ENCODE data around the gene KIAA1671.

The KIAA1671 gene

DNA sequence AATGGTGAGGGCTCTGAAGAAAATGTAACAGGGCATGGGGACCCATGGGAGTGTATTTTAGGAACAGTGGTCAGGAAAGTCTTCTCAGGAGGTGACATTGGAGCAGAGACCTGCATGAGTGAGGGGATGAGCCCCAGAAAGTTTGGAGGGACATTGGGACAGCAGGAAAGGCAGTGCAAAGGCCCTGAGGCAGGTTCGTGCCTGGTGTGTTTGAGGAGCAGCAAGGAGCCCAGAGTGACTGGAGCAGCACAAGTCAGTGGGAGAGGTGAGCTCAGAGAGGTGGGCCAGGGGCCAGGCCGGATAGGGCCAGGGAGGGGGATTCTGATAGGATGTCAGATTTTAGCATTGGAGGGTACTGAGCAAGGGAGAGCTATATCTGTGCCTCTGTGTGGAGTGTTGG lies 167.1 kb downstream of the KIAA1671 start:
- no peak for DNase-seq (ENCODE audit: low read depth)

DNA sequence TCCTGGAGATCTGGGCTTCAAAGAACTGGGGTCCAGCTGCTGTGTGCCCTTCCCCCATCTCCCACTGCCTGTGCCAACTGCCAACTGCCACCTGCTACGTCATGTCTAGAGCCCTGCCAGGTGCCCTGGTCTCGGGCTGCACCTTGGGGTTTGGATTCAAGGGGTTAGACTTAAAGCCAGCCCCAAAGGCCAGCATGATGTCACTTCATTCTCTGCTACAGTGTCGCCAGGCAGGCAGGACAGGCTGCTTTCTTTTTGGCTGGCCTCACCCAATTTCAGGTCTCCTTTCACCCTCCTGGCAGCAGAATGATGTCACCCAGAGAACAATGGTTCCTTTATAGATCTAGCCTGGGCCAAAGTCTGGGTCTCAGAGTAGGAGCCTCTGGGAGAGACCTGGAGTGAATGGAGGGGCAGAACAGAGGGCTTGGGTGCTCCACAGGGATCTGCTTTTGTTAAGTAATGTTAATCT lies 167.6 kb downstream of the KIAA1671 start:
- DNase-seq (ENCODE audit: low read depth), result no peak

DNA sequence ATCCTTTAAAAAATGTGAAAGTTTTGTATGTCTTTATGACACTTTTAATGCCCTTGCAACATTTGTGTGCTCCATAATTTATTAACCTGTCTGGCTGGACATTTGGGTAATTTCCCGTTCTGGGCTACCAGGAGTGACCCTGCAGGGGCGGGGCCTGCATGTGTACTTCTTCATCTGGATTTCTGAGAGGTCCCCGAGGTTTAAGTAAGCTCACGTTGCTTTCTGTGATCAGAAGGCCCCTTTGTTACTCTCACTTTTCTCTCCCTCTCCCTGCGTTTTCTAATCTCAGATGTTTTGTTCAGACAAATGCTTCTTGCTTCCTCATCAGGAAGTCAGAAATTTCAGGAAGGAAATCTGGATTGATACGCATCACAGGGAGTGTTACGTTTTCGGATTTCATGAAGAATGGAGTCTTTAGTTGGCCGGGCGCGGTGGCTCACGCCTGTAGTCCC lies 168.3 kb downstream of the KIAA1671 start:
- DNase-seq (ENCODE audit: low read depth), result no peak

DNA sequence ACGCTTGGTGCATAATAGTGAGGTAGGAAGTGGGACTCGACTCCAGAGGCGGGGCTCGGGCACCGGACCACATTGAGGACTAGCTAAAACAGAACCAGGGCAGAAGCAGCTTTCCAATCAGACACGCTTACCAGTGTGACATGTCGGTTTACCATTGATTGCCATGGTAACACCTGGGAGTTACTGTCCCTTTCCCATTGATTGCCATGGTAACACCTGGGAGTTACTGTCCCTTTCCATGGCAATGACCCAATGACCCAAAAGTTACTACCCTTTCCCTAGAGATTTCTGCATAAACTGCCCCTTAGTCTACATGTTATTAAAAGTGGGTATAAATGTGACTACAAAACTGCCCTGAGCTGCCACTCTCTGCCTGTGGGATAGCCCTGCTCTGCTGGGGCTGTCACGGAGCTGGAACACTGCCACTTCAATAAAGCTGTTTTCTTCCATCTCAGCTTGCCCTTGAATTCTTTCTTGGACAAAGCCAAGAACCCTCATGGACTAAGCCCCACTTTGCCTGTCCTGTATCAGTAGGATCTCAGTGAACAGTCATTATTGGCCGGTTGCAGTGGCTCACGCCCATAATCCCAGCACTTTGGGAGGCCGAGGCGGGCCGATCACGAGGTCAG lies 169.7 kb downstream of the KIAA1671 start:
- no peak for DNase-seq (ENCODE audit: low read depth)

DNA sequence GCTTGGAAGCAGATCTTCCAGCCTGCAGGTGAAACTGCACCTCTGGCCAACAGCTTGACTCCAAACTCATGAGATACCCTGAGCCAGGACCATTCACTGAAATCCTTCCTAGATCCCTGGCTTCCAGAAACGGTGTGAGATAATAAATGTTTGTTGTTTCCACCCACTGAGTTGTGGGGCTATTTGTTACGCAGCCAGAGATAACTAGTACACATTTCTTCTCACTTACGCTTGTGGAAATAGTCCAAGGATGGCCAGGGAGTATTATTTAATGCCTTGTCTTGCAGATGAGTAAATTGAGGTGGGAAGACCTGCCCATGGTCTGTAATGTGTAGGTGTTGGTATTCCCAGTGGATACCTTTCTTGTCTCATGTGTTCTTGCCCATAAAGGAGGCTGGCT lies 171.2 kb downstream of the KIAA1671 start:
- no peak for DNase-seq (ENCODE audit: low read depth)

DNA sequence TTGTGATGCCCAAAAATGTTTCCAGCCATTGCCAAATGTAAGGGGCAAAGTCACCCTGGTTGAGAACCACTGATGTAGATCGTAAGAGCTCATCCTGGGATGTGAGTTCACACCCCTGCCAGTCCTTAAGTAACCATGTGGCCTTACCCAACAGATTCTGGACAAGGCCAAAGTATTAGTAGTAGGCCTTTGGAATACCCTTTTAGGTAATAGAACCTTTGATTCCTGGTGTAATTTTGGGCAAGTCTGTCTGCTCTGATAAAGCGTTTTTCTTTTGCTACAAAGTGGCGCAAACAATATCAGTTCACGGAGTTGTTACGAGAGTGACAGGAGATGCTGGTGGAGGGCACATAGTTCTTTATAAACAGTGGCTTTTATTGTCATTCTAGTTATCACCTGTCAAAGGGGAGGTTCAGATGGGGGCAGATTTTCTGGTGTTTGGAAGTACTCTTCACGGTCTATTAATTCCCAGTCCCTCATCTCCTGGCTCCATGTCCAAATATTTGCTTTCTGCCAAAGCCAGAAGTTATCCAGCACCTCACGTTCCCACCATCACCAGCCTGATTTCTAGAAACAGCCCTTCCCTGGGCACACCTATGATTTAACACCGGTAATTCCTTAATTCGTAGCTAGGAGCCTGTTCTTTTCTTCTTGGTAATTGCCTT lies 173.3 kb downstream of the KIAA1671 start:
- DNase-seq (ENCODE audit: low read depth), result no peak

DNA sequence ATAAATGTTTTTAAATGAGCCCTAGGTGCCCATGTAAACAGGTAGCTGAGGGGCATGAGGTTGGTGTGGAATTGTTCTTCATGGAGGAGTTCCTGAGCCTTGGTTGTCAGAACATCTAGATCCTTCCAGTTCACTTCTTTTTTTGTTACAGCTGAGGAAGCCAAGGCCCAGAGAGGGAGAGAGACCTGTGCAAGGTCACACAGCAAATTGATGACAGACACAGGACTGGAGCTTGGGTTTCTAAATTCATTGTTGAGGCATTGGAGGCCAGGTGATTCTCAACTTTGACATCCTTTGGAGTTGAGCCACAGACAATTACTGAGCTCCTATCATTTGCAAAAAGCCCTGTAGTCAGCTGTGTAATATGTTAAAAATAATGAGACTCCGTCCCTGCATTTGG lies 174.0 kb downstream of the KIAA1671 start:
- DNase-seq (ENCODE audit: low read depth), result no peak

DNA sequence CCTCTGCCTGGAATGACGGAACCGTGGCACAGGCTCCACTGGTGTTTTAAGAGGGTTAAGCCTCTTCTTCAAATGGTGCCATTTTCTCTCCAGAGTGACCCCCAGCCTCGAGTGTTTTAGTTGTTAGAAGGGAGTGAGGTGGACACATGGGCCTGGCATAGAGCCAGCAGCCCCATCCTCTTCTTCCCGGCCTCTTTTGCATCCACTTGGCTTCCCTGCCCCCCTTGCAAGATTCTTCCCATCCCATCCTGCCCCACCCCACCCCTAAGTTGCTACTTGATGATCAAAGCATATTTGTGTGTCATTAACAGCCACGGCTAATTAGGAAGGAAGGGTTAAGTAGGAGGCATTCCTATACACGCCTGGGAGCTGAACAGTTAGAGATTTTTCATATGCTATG lies 174.8 kb downstream of the KIAA1671 start:
- no peak for DNase-seq (ENCODE audit: low read depth)

DNA sequence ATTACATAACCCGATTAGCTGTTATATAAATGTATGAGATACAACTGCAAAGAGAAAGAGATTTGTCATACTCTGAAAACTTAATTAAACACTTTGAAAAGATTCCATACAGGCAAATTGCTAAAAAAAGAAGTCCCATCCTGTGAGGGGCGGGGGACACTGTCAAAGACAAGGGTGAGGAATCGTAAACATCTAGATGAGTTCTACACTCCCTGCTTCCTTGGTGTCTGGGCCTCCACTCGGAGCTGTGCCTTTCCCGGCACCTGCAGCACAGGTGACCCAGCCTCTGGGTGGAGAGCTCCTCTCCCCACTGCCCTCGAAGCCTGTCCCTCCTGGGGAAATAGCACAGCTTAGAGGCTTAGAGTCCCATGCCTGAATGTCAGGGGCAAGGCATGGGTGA lies 177.9 kb downstream of the KIAA1671 start:
- DNase-seq (ENCODE audit: low read depth), result no peak

DNA sequence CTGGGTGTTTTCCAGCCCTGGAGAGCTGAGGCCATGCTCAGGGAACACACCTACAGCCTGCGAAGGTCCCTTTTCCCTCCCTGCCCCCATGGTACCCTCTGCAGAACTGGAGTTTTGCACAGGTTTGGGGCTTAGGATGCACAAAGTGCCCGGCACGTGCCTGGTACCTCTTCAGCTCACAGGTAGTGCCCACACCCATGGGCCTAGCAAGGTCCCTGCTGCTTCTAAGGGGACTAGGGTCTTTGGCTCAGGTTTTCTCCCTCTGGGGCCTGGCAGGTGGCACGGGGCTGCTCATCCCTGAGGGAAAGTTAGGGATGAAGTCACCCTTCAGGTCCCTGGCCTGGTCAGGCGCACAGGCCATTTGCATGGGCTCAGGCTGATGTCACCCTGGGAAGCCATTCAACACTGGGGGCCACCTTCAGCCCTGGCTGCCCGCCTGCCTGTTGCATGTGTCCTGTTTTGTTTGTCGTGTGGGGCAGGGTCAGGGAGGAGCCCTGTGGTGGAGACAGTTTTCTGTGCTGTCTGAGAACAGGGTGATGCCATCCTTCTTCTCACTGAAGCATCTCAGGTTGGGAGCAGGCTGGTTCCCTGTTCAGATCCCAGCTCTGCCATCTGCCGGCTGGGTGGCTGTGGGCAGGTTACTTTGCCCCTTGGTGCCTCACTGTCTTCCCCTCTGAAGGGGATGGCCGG lies 178.8 kb downstream of the KIAA1671 start:
- no peak for DNase-seq (ENCODE audit: low read depth)

DNA sequence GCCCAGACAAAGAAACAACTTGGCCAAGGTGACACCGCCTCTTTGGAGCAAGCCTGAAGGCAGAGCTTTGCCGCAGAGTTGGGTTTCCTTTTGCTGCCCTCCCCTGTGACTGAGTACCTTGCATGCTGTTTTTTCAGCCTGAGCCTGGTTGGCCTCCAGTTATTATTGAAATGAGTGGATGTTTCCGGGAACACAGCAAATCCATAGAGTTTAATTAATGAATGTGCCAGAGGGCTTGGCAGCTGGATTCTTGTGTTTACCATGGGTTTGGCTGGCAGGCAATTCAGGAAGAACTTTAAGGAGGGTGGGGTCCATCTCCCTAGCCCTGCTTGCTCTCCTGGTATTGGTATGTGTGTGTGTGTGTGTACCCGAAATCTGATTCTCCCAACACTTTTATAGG lies 181.5 kb downstream of the KIAA1671 start:
- DNase-seq (ENCODE audit: low read depth), result no peak

DNA sequence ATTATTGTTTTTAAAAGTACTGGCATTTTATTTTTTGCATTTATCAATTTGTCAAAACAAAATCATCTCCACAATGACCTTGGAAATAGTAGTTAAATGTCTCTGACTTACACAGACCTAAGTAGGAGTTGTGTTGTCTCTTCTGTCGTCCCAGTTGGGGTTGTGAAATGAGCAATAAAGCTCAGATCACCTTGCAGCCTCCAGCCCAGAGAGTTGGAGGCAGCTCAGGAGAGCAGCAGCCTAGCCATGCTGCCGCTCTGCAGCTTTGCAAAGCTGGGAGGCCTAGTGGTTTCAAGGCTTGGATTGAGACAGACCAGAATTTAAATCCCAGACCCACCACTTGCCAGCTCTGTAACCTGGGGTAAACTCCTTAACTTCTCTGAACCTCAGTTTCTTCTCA lies 181.9 kb downstream of the KIAA1671 start:
- no peak for DNase-seq (ENCODE audit: low read depth)

DNA sequence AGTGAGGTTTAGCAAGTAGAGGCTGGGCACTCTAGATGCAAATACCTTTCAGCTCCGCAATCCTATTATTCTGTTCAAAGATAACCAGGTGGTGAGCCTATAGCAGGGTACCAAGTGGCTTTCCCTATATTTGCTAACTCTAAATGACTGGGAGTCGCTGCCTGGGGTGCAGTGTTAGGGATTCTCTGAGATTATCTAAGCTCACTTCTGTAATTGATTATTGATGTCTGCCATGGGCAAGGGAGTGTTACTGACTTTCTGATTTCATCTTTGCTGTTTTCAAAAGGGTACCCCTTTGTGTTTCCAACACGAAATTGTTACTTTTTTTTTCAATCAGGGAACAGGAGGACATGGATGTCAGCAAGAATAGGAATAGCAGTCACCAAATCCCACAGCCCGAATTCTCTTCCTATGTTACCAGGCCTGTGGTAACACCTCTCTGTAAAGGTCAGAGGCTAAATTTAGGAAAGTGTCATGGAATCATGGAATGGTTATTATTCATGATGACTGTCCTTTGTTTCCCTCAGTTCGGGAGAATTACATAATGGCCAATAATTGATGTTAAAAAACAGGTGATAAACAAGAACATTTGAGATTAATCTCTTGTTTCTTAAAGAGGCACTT lies 184.5 kb downstream of the KIAA1671 start:
- no peak for DNase-seq (ENCODE audit: low read depth)

DNA sequence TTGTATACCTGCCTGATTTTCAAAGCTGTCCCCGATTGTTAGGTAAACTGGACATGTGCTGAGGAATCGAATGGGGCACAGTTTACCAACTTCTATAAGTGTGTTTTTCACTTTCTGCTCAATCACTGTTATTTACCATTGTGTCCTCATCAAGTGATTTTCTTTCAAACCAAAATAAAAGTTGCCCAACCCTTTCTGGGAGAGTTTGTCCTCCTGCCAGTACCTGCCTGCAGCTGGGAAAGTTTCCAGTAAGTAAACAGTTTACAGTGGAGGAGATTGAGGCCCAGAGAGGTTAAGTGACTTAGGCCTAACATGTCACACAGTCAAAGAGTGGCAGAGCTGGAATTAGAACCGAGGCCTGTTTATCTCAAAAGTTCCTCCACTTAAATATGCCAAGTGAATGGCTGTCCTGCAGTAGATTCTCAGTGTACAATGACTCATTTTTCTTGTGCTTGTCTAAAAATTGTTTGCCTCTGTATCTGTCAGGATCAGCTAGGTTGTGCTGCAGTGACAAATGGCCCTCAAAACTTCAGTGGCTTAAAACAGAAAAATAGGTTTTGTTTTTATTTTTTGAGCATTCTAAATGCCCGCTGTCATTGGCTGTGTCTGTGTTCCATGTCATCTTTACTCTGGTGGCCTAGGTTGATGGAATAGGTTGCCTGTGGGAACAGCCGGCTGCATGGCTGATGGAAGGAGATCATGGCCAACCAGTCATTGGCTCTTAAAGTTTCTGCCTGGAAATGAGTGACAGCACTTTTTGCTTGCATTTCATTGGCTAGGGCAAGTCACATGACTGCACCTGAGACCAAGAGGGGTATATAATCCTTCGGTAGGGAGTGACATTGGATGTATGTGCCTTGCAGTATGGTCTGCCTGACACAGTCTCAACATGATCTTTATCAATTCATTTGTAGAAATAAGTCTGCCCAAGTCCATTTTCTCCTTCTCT lies 185.3 kb downstream of the KIAA1671 start:
- DNase-seq (ENCODE audit: low read depth), result no peak

DNA sequence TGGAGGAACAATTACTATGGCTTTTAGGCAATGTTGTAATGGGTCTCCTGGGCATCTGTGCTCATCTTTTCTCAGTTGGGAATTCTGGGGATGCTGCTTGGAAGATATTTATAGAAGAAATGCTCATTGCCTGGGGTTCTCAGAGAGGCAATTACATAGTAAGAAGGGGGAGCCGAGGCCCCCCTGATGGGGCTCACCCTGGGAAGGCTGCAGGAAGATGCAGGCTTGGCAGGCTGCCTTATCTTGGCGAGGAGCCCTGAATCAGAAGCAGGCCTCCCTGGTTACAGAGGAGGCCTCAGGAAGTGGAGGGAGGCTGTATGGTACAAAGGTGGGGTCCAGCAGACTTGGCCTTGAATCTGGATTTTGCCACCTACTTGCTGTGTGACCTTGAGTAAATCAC lies 186.5 kb downstream of the KIAA1671 start:
- no peak for DNase-seq (ENCODE audit: low read depth)

DNA sequence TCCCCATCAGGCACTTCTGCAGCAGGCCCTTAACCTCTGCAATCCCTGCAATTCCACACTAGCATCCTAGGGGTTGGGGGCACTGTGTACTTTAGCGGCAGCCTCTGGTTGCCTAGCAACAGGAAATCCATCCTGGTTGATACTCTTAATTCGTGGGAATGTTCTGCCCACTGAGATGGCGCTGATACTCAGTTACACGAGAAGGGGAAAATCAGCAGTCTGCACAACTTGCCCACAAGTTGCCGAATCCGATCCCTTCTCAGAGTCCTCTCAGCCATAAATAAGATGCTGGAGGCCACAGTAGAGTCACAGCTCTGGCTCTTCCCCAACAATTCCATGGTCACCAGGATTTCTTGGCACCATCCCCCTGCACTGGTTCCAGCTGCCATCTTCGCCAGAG lies 189.6 kb downstream of the KIAA1671 start:
- DNase-seq (ENCODE audit: low read depth), result no peak

DNA sequence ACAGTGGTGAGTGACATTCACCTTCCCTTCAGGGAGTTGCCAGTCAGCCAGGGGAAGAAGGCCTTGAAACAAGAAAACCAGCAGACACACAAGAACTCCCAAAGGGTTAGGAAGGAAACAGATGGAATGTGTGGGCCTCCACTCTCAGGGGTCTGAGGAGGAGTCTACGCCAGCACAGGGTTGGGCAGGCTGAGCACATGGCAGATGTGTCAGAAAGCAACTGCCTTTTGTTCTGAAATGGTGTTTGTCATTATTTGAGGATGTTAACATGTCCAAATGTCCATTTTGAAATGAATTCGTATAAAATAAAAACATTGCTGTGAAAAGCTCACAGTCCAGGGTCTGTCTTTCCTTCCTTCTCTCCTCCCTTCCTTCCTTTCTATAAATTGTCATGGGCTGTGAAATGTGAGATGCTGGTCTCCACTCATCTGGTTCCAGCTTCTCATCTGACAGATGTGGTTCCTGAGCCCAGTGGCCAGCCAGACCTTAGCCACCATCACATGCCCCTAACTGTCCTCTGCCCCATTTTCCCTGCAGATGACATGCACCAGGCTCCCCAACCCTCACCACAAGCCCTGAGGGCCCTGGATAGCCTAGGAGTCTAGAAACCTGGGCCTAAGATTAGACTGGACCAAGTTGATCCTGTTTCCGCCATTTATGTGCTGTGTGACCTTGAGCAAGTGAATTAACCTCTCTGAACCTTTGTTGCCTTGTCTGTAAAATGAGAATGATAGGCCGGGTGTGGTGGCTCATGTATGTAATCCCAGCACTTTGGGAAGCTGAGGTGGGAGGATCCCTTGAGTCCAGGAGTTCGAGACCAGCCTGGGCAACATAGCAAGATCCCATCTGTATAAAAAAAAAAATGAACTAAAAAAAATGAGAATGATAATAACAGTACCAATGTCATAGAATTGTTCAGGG lies 190.9 kb downstream of the KIAA1671 start:
- DNase-seq (ENCODE audit: low read depth), result no peak

DNA sequence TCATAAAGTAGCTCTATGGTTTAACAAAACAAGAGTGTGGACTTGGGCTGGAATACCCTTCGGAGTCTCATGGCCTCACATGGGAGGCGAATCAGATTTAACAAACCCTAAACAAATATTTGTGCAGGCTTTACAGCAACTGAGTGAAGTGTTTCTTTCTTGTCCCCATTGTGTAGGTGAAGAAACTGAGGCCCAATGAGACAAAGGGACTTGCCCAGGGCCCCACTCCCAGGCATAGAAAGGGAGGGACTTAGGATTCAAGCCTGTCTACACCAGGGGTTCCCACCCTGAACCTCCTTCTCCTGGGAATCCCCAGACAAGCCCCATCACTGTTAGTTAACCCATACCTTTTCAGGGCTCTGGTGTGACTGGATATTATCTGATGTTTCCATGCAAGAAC lies 192.0 kb downstream of the KIAA1671 start:
- DNase-seq (ENCODE audit: low read depth), result no peak

DNA sequence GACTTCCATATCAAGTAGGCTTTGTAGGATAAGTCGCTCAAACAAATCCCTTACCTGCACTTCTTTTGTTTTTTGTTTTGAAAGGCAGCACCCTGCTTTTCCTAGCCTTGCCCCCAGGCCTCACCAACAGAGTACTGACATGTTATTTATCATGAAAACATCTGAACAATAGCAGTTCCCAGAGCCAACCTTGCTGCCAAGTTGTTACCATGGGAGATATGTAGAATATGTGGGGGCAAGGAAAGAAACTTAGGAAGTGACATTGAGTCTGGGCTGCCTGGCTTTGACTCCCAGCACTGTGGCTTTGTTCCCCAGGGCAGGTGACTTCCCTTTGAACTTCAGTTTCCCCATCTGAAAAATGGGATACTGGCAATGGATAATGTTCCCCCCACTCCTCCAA lies 193.8 kb downstream of the KIAA1671 start:
- DNase-seq (ENCODE audit: low read depth), result no peak

DNA sequence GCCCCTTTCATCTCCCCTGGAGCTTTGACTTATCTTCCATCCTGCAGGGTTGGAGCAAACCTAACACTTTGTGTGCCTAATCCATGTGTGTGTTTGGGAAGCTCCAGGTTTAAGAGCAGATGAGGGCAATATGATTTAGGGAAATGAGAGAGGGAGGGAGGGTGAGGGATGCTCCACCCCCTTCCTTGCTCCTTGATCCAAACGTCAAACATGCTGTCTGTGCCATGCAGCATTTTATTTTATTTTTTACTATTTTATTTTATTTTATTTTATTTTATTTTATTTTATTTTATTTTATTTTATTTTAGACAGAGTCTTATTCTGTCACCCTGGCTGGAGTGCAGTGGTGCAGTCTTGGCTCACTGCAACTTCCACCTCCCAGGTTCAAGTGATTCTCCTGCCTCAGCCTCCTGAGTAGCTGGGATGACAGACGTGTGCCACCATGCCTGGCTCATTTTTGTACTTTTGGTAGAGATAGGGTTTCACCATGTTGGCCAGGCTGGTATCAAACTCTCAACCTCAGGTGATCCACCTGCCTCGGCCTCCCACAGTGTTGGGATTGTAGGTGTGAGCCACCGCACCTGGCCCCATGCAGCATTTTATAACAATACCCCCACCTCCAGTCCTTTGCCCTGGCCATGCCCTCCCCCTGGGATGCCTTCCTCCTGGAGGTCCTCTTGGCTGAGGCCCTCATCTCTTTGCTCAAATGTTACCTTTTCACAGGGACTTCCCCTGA lies 194.6 kb downstream of the KIAA1671 start:
- no peak for DNase-seq (ENCODE audit: low read depth)

Measured in stimulated activated CD8-positive, alpha-beta memory T cell treated with anti-CD3 and anti-CD28 coated beads, Interleukin-15, amount 100 ng/mL, for 1 hour (primary cell).